ENCODE results near the gene STX19.

Gene STX19

GRCh38 chr3:94026623-94027022 is 1.8 kb downstream of the STX19 start:
- no peak for DNase-seq

GRCh38 chr3:94024385-94024784 is 4.0 kb downstream of the STX19 start:
- no peak for DNase-seq

- no peak for DNase-seq
These were observed 8.1 kb downstream of the STX19 start for GRCh38 chr3:94020293-94020692.

- DNase-seq, result no peak
These were observed 8.7 kb downstream of the STX19 start for GRCh38 chr3:94019659-94020058.

- no peak for DNase-seq
These were observed 13.4 kb downstream of the STX19 start for GRCh38 chr3:94015025-94015424.

DNA sequence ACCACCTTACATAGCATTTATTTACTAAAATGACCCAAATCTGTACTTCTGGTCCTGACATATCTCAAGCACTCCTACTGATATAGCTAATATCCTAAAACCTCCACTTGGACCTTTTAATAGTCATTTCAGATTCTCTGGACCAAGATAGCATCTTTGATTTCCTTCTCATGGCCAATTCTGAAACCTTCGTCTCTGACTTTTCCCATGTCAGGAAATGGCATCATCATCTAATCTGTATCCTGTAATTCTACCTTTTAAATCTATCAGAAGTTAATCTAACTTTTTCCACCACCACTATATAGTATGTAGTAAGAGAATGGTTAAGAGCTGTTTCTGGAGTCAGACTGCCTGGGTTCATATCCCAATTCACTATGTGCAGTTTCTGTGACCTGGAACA is 16.2 kb downstream of the STX19 start:
- DNase-seq, result no peak

- DNase-seq, result no peak
These were observed 17.1 kb downstream of the STX19 start for GRCh38 chr3:94011233-94011711.

DNA sequence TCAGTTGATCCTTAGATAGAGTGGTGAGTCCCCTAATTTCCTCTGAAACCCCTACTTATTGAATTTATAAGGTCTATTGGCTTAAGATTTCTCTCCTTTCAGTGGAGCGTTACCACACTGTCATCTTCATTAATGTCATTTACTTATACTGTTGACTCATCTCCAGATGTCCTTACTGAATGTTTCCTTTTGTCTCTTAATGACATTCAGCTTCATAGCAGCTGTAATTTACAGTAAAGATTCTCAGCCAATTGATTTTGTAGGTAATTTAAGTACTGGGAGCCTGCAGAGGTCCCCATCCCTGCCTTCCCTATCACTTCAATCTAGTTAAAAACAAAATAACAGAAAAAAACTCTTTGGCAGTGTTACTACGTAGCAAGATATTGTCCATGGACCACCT is 18.8 kb downstream of the STX19 start:
- no peak for DNase-seq

- no peak for DNase-seq
These were observed 20.1 kb downstream of the STX19 start for GRCh38 chr3:94008253-94008652.

GRCh38 chr3:94004301-94004910 is 24.0 kb downstream of the STX19 start:
- no peak for DNase-seq

DNA sequence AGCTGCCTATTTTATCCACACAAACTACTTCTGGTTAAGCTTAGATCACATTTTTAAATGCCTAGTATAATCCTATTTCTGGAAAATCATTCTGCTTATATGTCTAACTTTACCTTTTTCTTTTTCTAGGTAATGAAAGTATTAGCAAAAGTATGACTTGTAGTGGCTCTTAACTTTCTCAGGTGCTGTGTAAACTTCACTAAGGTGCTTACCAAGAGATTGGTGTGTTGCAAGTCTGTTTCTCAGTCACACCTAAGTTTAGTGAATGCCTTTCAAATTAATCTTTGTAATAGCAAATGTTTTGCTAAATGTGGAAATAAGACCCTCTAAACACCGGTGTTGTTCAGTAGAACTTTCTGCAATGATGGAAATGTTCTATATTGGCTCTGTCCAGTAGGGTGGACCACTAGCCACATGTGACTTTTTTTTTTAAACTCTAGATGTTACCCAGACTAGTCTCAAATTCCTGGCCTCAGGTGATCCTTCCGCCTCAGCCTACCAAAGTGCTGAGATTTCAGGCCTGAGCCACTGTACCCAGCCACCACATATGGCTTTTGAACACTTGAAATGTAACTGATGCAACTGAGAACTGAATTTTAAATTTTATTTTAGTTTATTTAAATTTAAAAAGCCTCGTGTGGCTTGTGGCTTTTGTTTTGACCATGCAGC is 26.4 kb downstream of the STX19 start:
- no peak for DNase-seq

- DNase-seq, result no peak
These were observed 27.2 kb downstream of the STX19 start for GRCh38 chr3:94001191-94001590.

GRCh38 chr3:93994056-93994455 is 34.3 kb downstream of the STX19 start:
- DNase-seq, result no peak

DNA sequence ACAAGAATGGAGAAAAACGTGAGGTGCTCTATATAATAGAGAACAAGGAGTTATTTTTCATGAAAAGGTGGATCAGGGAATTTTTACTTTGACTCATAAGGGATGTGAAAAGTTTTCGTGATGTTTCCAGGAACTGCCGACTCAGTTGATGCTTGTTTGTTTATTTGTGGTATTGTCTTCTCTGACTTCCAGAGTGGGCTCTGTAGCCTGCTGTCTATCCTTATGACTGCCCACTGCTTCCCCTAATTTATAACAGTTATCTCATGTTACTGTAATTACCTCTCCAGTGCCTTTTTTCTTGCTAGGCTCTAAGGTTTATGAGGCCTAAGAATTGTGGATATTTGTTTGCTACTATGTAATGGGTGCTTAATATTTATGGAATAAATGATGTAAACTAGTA is 36.2 kb downstream of the STX19 start:
- DNase-seq, result no peak

GRCh38 chr3:93991631-93992030 is 36.8 kb downstream of the STX19 start:
- DNase-seq, result no peak

DNA sequence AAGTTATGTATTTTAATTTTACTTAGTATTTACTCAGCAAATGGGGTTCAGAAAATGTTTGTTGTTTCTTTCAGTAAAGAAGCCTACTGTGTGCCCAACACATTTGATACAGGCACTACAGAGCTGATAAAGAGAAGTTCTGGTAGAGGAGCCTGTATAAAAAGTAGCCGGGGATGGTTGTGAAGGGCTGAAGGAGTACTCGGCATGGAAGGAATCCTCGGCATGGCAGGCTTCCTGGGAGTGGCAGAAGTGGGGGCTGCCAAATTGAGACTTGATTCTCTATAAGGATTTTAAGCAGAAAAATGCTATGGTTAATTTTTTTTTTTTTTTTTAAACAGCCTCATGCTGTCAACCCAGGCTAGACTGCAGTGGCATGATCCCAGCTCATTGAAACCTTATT is 39.2 kb downstream of the STX19 start:
- DNase-seq, result no peak

GRCh38 chr3:93988764-93989163 is 39.6 kb downstream of the STX19 start:
- no peak for DNase-seq

GRCh38 chr3:93988283-93988682 is 40.1 kb downstream of the STX19 start:
- no peak for DNase-seq

DNA sequence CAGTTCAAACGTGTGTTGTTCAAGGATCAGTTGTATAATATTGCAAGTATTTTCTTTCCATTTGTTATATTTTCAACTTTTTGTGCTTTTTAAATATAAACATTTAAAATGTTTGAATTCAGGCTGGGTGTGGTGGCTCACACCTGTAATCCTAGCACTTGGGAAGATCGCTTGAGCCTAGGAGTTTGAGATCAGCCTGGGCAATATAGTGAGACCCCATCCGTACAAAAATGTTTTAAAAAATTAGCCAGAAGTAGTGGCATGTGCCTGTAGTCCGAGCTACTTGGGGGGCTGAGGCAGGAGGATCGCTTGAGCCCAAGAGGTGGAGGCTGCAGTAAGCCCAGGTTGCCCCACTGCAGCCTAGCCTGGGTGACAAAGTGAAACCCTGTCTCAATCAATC is 43.8 kb downstream of the STX19 start:
- no peak for DNase-seq

GRCh38 chr3:93983408-93983807 is 45.0 kb downstream of the STX19 start:
- DNase-seq, result no peak

- no peak for DNase-seq
These were observed 46.7 kb downstream of the STX19 start for GRCh38 chr3:93981649-93982048.

GRCh38 chr3:93979850-93980676 is 48.3 kb downstream of the STX19 start, which contains the start of gene ARL13B:
Gene ARL13B (plus strand): TSS chr3:93980155. CDS start chr3:93980424, 269 bp downstream.
- DNase-seq, result peak; percentile 96

Measured in CD4-positive, alpha-beta T cell treated with Interleukin-15 for 1 hour (primary cell).